DND-41 (cell line): ENCODE results near the gene DHH.
A peak's percentile ranks its signal among the peaks of the same experiment; 100 is the strongest.

Experiments used
- ATAC-seq: fragments of 200-7000 bp; cut with Tn5 transposase; 3 replicates; pipeline ENCODE4 v1.9.1; 2021; ENCODE audit warnings: low read depth; ENCODE audit not compliant: insufficient read depth
- DNase-seq: peaks from one replicate; pipeline ENCODE4 v3.0.0-alpha.2; 2020
- H2AFZ ChIP-seq: 2 replicates; pipeline ENCODE4 v1.6.0; 2012; ENCODE audit warnings: low read depth, low read length
- H3K27ac ChIP-seq: 2 replicates; pipeline ENCODE4 v1.5.1; 2012; ENCODE audit warnings: low read length, inconsistent platforms
- H3K27me3 ChIP-seq: fragments of 200-600 bp; sonication (generic); 2 replicates; pipeline ENCODE4 v1.6.0; 2012; ENCODE audit warnings: low read length, mild to moderate bottlenecking, inconsistent platforms; ENCODE audit not compliant: insufficient read depth, poor library complexity
- H3K36me3 ChIP-seq: 2 replicates; pipeline ENCODE4 v1.5.1; 2012; ENCODE audit warnings: low read length, inconsistent platforms; ENCODE audit not compliant: insufficient read depth
- H3K4me1 ChIP-seq: 2 replicates; pipeline ENCODE4 v1.5.1; 2012; ENCODE audit warnings: mild to moderate bottlenecking, low read length; ENCODE audit not compliant: insufficient read depth
- H3K4me2 ChIP-seq: 2 replicates; pipeline ENCODE4 v1.6.0; 2012; ENCODE audit warnings: mild to moderate bottlenecking, moderate library complexity, low read length, inconsistent platforms; ENCODE audit not compliant: insufficient read depth
- H3K4me3 ChIP-seq, 2 experiments: fragments of 200-600 bp in 1 of 2; shearing (Covaris generic) in 1 of 2; 2 replicates each; pipeline ENCODE4 v1.5.1; 2012 to 2016; ENCODE audit warnings: inconsistent platforms in 2 of 2, low read length in 2 of 2, mild to moderate bottlenecking in 2 of 2, low read depth in 1 of 2, moderate library complexity in 1 of 2
- H3K79me2 ChIP-seq: 2 replicates; pipeline ENCODE4 v1.6.0; 2012; ENCODE audit warnings: low read length, inconsistent platforms; ENCODE audit not compliant: insufficient read depth
- H3K9ac ChIP-seq: 2 replicates; pipeline ENCODE4 v1.6.0; 2012; ENCODE audit warnings: low read depth, mild to moderate bottlenecking, inconsistent platforms, low read length, moderate library complexity
- H3K9me3 ChIP-seq: 2 replicates; pipeline ENCODE4 v1.5.1; 2012; ENCODE audit warnings: low read length, moderate library complexity, mild to moderate bottlenecking, inconsistent platforms; ENCODE audit not compliant: insufficient read depth, severe bottlenecking
- H4K20me1 ChIP-seq: 2 replicates; pipeline ENCODE4 v1.6.0; 2012; ENCODE audit warnings: low read length; ENCODE audit not compliant: insufficient read depth
- EZH2 ChIP-seq: IDR thresholded peaks from 3 replicates; pipeline ENCODE4 v1.6.1; 2012; ENCODE audit warnings: borderline replicate concordance, low read depth, mild to moderate bottlenecking, moderate library complexity, low read length, inconsistent platforms; ENCODE audit not compliant: severe bottlenecking
- TF ChIP-seq, protein P1 (sequence below): IDR thresholded peaks from 2 replicates; pipeline ENCODE4 v1.5.1; 2012; ENCODE audit warnings: borderline replicate concordance, low read length, moderate library complexity, mild to moderate bottlenecking; ENCODE audit not compliant: poor library complexity, severe bottlenecking; ENCODE audit errors: extremely low read depth

DHH gene

GRCh38 chr12:49091836-49092085, 2.8 kb downstream of the DHH start:
- no peak overlapping the region for H2AFZ ChIP-seq
- H3K4me1 ChIP-seq: peaks cover 43% of the 10 kb centered on the region
- DNase-seq (no peak), ATAC-seq (no peak)
- H3K27me3 ChIP-seq: peaks cover 46% of the 10 kb centered on the region
- H4K20me1 ChIP-seq: no peaks in the 10 kb centered on the region; the same call in 1 of the 2 replicates
- no peaks in the 10 kb centered on the region for H3K9me3 ChIP-seq
- H3K4me2 ChIP-seq: no peak overlapping the region
- H3K79me2 ChIP-seq: no peaks in the 10 kb centered on the region
- peaks cover 2% of the 10 kb centered on the region; the same call in 1 of the 2 replicates for H3K36me3 ChIP-seq
- H3K27ac ChIP-seq: no peak overlapping the region
- no peak overlapping the region for H3K4me3 ChIP-seq
- no peak overlapping the region for H3K9ac ChIP-seq
- TF ChIP-seq, protein P1, sequence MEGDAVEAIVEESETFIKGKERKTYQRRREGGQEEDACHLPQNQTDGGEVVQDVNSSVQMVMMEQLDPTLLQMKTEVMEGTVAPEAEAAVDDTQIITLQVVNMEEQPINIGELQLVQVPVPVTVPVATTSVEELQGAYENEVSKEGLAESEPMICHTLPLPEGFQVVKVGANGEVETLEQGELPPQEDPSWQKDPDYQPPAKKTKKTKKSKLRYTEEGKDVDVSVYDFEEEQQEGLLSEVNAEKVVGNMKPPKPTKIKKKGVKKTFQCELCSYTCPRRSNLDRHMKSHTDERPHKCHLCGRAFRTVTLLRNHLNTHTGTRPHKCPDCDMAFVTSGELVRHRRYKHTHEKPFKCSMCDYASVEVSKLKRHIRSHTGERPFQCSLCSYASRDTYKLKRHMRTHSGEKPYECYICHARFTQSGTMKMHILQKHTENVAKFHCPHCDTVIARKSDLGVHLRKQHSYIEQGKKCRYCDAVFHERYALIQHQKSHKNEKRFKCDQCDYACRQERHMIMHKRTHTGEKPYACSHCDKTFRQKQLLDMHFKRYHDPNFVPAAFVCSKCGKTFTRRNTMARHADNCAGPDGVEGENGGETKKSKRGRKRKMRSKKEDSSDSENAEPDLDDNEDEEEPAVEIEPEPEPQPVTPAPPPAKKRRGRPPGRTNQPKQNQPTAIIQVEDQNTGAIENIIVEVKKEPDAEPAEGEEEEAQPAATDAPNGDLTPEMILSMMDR: no peak
- no peak for TF ChIP-seq EZH2

GRCh38 chr12:49091056-49091835, 3.4 kb downstream of the DHH start:
- no peaks in the 10 kb centered on the region; the same call in 1 of the 2 replicates for H4K20me1 ChIP-seq
- H2AFZ ChIP-seq: no peak overlapping the region
- ATAC-seq: no peak

DNA sequence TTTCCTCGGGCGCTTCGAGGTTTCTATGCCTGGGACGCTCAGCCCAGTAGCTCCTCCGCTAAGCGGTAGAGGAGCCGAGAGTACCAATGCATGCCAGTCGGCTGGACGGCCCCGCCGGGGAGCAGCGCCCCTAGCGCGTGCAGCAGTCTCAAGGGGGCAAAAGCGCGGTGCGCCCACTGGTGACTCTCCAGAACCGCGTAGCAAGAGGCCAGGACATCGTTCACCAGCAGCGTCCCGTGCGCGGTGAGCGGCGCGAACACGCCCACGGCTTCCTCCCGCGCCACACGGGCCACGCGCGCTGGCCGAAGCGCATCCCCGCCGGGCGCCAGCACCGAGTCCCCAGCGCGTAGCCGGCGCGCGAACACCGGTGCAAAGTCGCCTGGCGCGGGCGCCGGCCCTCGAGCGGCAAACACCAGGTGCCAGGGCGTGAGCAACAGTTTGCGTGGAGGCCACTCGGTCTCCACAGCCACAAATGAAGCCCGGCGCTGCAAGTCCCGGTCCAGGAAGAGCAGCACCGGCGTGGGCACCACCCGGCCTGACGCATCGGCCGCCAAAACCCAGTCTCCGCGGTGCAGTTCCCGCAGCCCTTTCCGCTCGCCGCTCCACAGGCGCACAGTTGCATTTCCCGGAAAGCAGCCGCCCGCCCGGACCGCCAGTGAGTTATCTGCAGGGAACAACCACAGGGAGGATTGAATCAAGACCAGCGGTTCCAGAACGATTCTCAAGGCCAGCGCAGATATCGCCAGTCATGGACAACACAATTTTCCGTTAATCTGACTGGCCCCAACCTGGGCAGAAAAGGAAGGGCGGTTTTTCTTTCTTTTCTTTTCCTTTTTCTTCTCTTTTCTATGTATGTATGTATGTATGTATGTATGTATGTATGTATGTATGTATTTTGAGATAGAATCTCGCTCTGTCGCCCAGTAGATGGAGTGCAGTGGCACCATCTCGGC, 4.5 kb downstream of the DHH start:
- Histone ChIP-seq H4K20me1 (no peaks in the 10 kb centered on the region), H3K4me1 (peaks cover 43% of the 10 kb centered on the region), H2AFZ (no peak overlapping the region), H3K4me3 (no peak overlapping the region), H3K79me2 (no peaks in the 10 kb centered on the region), H3K9me3 (no peaks in the 10 kb centered on the region), H3K4me2 (peak overlapping the region; percentile 32), H3K9ac (no peak overlapping the region), H3K27ac (no peak overlapping the region), H3K36me3 (no peaks in the 10 kb centered on the region), H3K27me3 (peaks cover 46% of the 10 kb centered on the region)
- DNase-seq (peak; percentile 39), ATAC-seq (peak; percentile 27; the same call in 1 of the 3 replicates)
- TF ChIP-seq, protein P1: peak; percentile 47
- TF ChIP-seq EZH2: peak; percentile 90

More at GRCh38 chr12:49091056-49091835, 3.4 kb downstream of the DHH start:
- no peaks in the 10 kb centered on the region for H3K79me2 ChIP-seq
- H3K4me3 ChIP-seq: no peak overlapping the region
- no peak overlapping the region for H3K4me2 ChIP-seq
- peaks cover 46% of the 10 kb centered on the region for H3K27me3 ChIP-seq
- no peak overlapping the region for H3K27ac ChIP-seq
- H3K4me1 ChIP-seq: peaks cover 43% of the 10 kb centered on the region
- H3K9ac ChIP-seq: no peak overlapping the region
- H3K36me3 ChIP-seq: no peaks in the 10 kb centered on the region
- no peak for DNase-seq
- TF ChIP-seq, protein P1: no peak
- TF ChIP-seq EZH2: no peak
- no peaks in the 10 kb centered on the region for H3K9me3 ChIP-seq
